K562 (cell line): Measurements from ENCODE around the gene SUSD3. TPM values are rescaled to one million over a fixed set of nuclear protein-coding genes. Genes with fewer than 3 reads are reported as not detected.

ENCODE experiments used
- ATF7 ChIP-seq: fragments of 450-650 bp; IDR thresholded peaks from 2 replicates; pipeline ENCODE4 v1.7.1; 2014; ENCODE audit warnings: mild to moderate bottlenecking, moderate library complexity
- EGR1 ChIP-seq: fragments of 450-650 bp; conservative IDR thresholded peaks from 2 replicates; pipeline ENCODE4 v1.6.1; 2017; ENCODE audit warnings: mild to moderate bottlenecking
- ESRRA ChIP-seq: fragments of 450-650 bp; IDR thresholded peaks from 2 replicates; pipeline ENCODE4 v1.6.1; 2014; ENCODE audit warnings: low read depth, mild to moderate bottlenecking, moderate library complexity, borderline replicate concordance
- KLF13 ChIP-seq: fragments of 450-650 bp; IDR thresholded peaks from 2 replicates; pipeline ENCODE4 v1.6.1; 2016; ENCODE audit warnings: missing genetic modification characterization, low read depth, mild to moderate bottlenecking, missing compliant biosample characterization, moderate library complexity, borderline replicate concordance
- MAFG ChIP-seq: fragments of 450-650 bp; conservative IDR thresholded peaks from 2 replicates; pipeline ENCODE4 v1.6.1; 2016; ENCODE audit warnings: missing genetic modification characterization, missing compliant biosample characterization
- PHF21A ChIP-seq: fragments of 450-650 bp; IDR thresholded peaks from 2 replicates; pipeline ENCODE4 v1.6.1; 2017; ENCODE audit warnings: low read depth, borderline replicate concordance
- PHF8 ChIP-seq: fragments of 200-600 bp; sonication (generic); IDR thresholded peaks from 2 replicates; pipeline ENCODE4 v1.6.1; 2012; ENCODE audit warnings: mixed run types, mild to moderate bottlenecking, inconsistent platforms, low read length, moderate library complexity, borderline replicate concordance
- POLR3A ChIP-seq: IDR thresholded peaks from 2 replicates; pipeline ENCODE4 v1.6.1; 2011; ENCODE audit warnings: borderline replicate concordance, mild to moderate bottlenecking, moderate library complexity; ENCODE audit not compliant: insufficient read length, insufficient read depth; ENCODE audit errors: extremely low read depth
- RBBP5 ChIP-seq: fragments of 200-600 bp; sonication (generic); IDR thresholded peaks from 2 replicates; pipeline ENCODE4 v1.6.1; 2012; ENCODE audit warnings: borderline replicate concordance, mild to moderate bottlenecking, low read length, control low read depth, inconsistent platforms; ENCODE audit not compliant: insufficient read depth, poor library complexity, severe bottlenecking
- SAP30 ChIP-seq: fragments of 200-600 bp; sonication (generic); IDR thresholded peaks from 2 replicates; pipeline ENCODE4 v1.6.1; 2012; ENCODE audit warnings: borderline replicate concordance, low read depth, mild to moderate bottlenecking, moderate library complexity, low read length, control low read depth, inconsistent platforms; ENCODE audit not compliant: insufficient read depth, poor library complexity, severe bottlenecking
- SRF ChIP-seq, 2 experiments: fragments of 250-450, 450-650 bp in 1 of 2; sonication (Bioruptor Pico) in 1 of 2; sonication (generic) in 1 of 2; formaldehyde crosslinking; IDR thresholded peaks; 2 replicates each; pipeline versions ENCODE4 v1.5.0 to v1.5.1; 2020 to 2022; ENCODE audit warnings: mild to moderate bottlenecking in 1 of 2, missing genetic modification reagents in 1 of 2
- TCF7L2 ChIP-seq: fragments of 150-350 bp; IDR thresholded peaks from 2 replicates; pipeline ENCODE4 v1.6.1; 2016; ENCODE audit warnings: low read depth, mild to moderate bottlenecking, low read length, moderate library complexity
- ZNF146 ChIP-seq: IDR thresholded peaks from one replicate; pipeline ENCODE4 v1.6.1; 2018; ENCODE audit warnings: missing compliant biosample characterization; ENCODE audit not compliant: unreplicated experiment
- ZNF253 ChIP-seq: fragments of 250-450 bp; sonication (Bioruptor Pico); conservative IDR thresholded peaks from 2 replicates; pipeline ENCODE4 v1.6.1; 2021; ENCODE audit warnings: mild to moderate bottlenecking
- ZNF347 ChIP-seq: fragments of 450-650 bp; formaldehyde crosslinking; IDR thresholded peaks from 2 replicates; pipeline ENCODE4 v1.4.0; 2020; ENCODE audit warnings: low read depth, mild to moderate bottlenecking, moderate library complexity
- ZNF592 ChIP-seq: fragments of 450-650 bp; IDR thresholded peaks from 2 replicates; pipeline ENCODE4 v1.6.1; 2017; ENCODE audit warnings: antibody characterized with exemption, mild to moderate bottlenecking
- ZSCAN32 ChIP-seq: fragments of 450-650 bp; formaldehyde crosslinking; IDR thresholded peaks from 2 replicates; pipeline ENCODE4 v1.4.0; 2020; ENCODE audit warnings: mild to moderate bottlenecking, moderate library complexity
- polyA plus RNA-seq, 8 experiments: library from polyadenylated mRNA; depleted of rRNA in 4 of 8; stranded (reverse) in 5 of 8; unstranded in 3 of 8; fragments of >200 nt; fragmentation: Nextera tagmentation in 2 of 8; fragmentation: Illumina TruSeq in 1 of 8; extraction: Ambion mirVana in 2 of 8; extraction: Trizol in 1 of 8; gene quantifications; 2 replicates each; pipeline versions ENCODE4 v1.2.1 to v1.2.3, GENCODE V29; 2011 to 2014; ENCODE audit warnings: inconsistent platforms in 1 of 8, missing spikeins in 1 of 8
- total RNA-seq, 7 experiments: library from RNA; depleted of rRNA in 6 of 7; stranded (reverse); fragments of >200 nt in 6 of 7; fragmentation: Illumina TruSeq in 2 of 7; extraction: Trizol in 2 of 7; gene quantifications; 2 replicates each; pipeline versions ENCODE4 v1.2.1 to v1.2.3, GENCODE V29; 2011 to 2021; ENCODE audit warnings: low replicate concordance in 1 of 7
- TF ChIP-seq, protein P1 (sequence below), 2 experiments: fragments of 450-650 bp; IDR thresholded peaks; 2 replicates each; pipeline ENCODE4 v1.6.1; 2018; ENCODE audit warnings: mild to moderate bottlenecking in 2 of 2, low read depth in 1 of 2; ENCODE audit not compliant: partially characterized antibody in 2 of 2

The SUSD3 gene
- total and polyA plus RNA-seq, 9 of the 15 experiments (the other 6 are each of a cell fraction or from before 2014, with no cell fraction given): 1.3 to 21.7 (median 11.4) TPM

- no peak for TF ChIP-seq ZNF592
- TF ChIP-seq RBBP5: peak; percentile 36
- TF ChIP-seq PHF21A: no peak
- TF ChIP-seq POLR3A: no peak
- no peak for TF ChIP-seq TCF7L2
- TF ChIP-seq ZNF146 (CRISPR knock-in tag): no peak
- no peak for TF ChIP-seq ZSCAN32 (CRISPR knock-in tag)
- TF ChIP-seq ESRRA: 0 out of 2 replicates have a peak, but pooled peaks have one; percentile 12
- TF ChIP-seq EGR1: peak; percentile 82
- TF ChIP-seq PHF8: peak; percentile 91; the same call in 1 of the 2 replicates
- TF ChIP-seq MAFG (tag): no peak
- TF ChIP-seq, protein P1, sequence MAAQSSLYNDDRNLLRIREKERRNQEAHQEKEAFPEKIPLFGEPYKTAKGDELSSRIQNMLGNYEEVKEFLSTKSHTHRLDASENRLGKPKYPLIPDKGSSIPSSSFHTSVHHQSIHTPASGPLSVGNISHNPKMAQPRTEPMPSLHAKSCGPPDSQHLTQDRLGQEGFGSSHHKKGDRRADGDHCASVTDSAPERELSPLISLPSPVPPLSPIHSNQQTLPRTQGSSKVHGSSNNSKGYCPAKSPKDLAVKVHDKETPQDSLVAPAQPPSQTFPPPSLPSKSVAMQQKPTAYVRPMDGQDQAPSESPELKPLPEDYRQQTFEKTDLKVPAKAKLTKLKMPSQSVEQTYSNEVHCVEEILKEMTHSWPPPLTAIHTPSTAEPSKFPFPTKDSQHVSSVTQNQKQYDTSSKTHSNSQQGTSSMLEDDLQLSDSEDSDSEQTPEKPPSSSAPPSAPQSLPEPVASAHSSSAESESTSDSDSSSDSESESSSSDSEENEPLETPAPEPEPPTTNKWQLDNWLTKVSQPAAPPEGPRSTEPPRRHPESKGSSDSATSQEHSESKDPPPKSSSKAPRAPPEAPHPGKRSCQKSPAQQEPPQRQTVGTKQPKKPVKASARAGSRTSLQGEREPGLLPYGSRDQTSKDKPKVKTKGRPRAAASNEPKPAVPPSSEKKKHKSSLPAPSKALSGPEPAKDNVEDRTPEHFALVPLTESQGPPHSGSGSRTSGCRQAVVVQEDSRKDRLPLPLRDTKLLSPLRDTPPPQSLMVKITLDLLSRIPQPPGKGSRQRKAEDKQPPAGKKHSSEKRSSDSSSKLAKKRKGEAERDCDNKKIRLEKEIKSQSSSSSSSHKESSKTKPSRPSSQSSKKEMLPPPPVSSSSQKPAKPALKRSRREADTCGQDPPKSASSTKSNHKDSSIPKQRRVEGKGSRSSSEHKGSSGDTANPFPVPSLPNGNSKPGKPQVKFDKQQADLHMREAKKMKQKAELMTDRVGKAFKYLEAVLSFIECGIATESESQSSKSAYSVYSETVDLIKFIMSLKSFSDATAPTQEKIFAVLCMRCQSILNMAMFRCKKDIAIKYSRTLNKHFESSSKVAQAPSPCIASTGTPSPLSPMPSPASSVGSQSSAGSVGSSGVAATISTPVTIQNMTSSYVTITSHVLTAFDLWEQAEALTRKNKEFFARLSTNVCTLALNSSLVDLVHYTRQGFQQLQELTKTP (IDR thresholded peaks at IDR 0.05; ENCODE audit: low read depth in 1 of 2, partially characterized antibody in 2 of 2): peak in 1 of 2 experiments; percentile 74
- TF ChIP-seq ZNF253: no peak
- no peak for TF ChIP-seq SRF (CRISPR knock-in tag; IDR thresholded peaks at IDR 0.05)
- TF ChIP-seq KLF13 (tag): no peak
- no peak for TF ChIP-seq ZNF347
- no peak for TF ChIP-seq SAP30
- no peak for TF ChIP-seq ATF7
Observed at GRCh38 chr9:93134015-93134739, 75.7 kb downstream of the SUSD3 start, which contains the start of gene NINJ1 (continued).
